H1 (cell line): Measurements from ENCODE around the gene LUZP1. TPM values are rescaled to one million over a fixed set of nuclear protein-coding genes. Genes with fewer than 3 reads are reported as not detected.

Experiments
- CTCF ChIA-PET: fragments of 300-600 bp; sonication (Branson Sonifier 250); formaldehyde crosslinking; loops from one replicate; lab custom pipeline; 2021; ENCODE audit not compliant: partially characterized antibody; lab: Charles Lee
- POLR2A ChIA-PET: fragments of 300-600 bp; sonication (Branson Sonifier 250); formaldehyde crosslinking; loops from one replicate; lab custom pipeline; 2021; ENCODE audit warnings: inconsistent platforms; ENCODE audit not compliant: partially characterized antibody; lab: Charles Lee
- DNase-seq, 2 experiments: peaks; one replicate each; pipeline versions ENCODE4 v3.0.0 to v3.0.0-alpha.2; 2010 to 2022; ENCODE audit warnings: low spot score in 2 of 2, low read depth in 1 of 2, mixed read lengths in 1 of 2
- FAIRE-seq: peaks from 2 replicates; lab custom pipeline; 2011; peaks lifted over from hg19 to GRCh38; lab: Jason Lieb, UNC
- H2AFZ ChIP-seq: 2 replicates; pipeline ENCODE4 v1.8.1; 2012; ENCODE audit warnings: low read length, inconsistent platforms
- H2AK5ac ChIP-seq: 2 replicates; pipeline ENCODE4 v1.6.1; 2013; ENCODE audit warnings: low read depth, low read length
- H2BK120ac ChIP-seq: replicated peaks from 2 replicates; pipeline ENCODE3; 2013; ENCODE audit warnings: low read depth, low read length, inconsistent platforms
- H2BK12ac ChIP-seq: 2 replicates; pipeline ENCODE4 v1.6.1; 2013; ENCODE audit warnings: low read depth, low read length
- H2BK15ac ChIP-seq: 2 replicates; pipeline ENCODE4 v1.6.1; 2013; ENCODE audit warnings: low read length
- H2BK20ac ChIP-seq: 2 replicates; pipeline ENCODE4 v1.6.1; 2013; ENCODE audit warnings: low read length
- H2BK5ac ChIP-seq: 2 replicates; pipeline ENCODE4 v1.6.1; 2013; ENCODE audit warnings: low read depth, low read length
- H3K14ac ChIP-seq: 2 replicates; pipeline ENCODE4 v1.6.1; 2013; ENCODE audit warnings: inconsistent platforms; ENCODE audit not compliant: insufficient read length
- H3K18ac ChIP-seq: 2 replicates; pipeline ENCODE4 v1.6.1; 2013; ENCODE audit warnings: low read length; ENCODE audit errors: extremely low read depth
- H3K23ac ChIP-seq: 2 replicates; pipeline ENCODE4 v1.6.1; 2013; ENCODE audit warnings: inconsistent platforms; ENCODE audit not compliant: insufficient read length
- H3K23me2 ChIP-seq: 2 replicates; pipeline ENCODE4 v1.6.1; 2013; ENCODE audit warnings: low read depth, low read length
- H3K27ac ChIP-seq: 2 replicates; pipeline ENCODE4 v1.6.1; 2011; ENCODE audit warnings: low read depth, low read length, inconsistent platforms
- H3K27me3 ChIP-seq, 4 experiments: replicated peaks in 1 of 4; 1 replicate in 1 of 4; 2 replicates in 3 of 4; pipeline versions ENCODE4 v1.6.1 to v1.8.1; 2011 to 2013; ENCODE audit warnings: low read length in 3 of 4, mild to moderate bottlenecking in 3 of 4, inconsistent platforms in 2 of 4, mixed read lengths in 2 of 4, moderate library complexity in 1 of 4; ENCODE audit not compliant: control insufficient read depth in 3 of 4, insufficient read depth in 3 of 4; ENCODE audit errors: extremely low read depth in 1 of 4
- H3K36me3 ChIP-seq, 4 experiments: 2 replicates each; pipeline versions ENCODE4 v1.6.1 to v1.8.1; 2011 to 2013; ENCODE audit warnings: mild to moderate bottlenecking in 4 of 4, low read length in 3 of 4, moderate library complexity in 2 of 4, control low read depth in 1 of 4, inconsistent platforms in 1 of 4; ENCODE audit not compliant: insufficient read depth in 4 of 4, control insufficient read depth in 2 of 4
- H3K4ac ChIP-seq: replicated peaks from 2 replicates; pipeline ENCODE3; 2013; ENCODE audit warnings: low read length, low read depth, mixed read lengths, inconsistent platforms; ENCODE audit not compliant: insufficient read length
- H3K4me1 ChIP-seq, 4 experiments: replicated peaks in 1 of 4; 1 replicate in 1 of 4; 2 replicates in 3 of 4; pipeline versions ENCODE4 v1.6.1 to v1.8.1; 2011 to 2013; ENCODE audit warnings: low read length in 3 of 4, inconsistent platforms in 2 of 4, mixed read lengths in 1 of 4; ENCODE audit not compliant: insufficient read depth in 4 of 4, control insufficient read depth in 3 of 4
- H3K4me2 ChIP-seq, 2 experiments: 2 replicates each; pipeline versions ENCODE4 v1.6.1 to v1.8.1; 2011 to 2013; ENCODE audit warnings: low read depth in 2 of 2, low read length in 2 of 2, control low read depth in 1 of 2, inconsistent platforms in 1 of 2, mild to moderate bottlenecking in 1 of 2; ENCODE audit not compliant: insufficient read depth in 1 of 2
- H3K4me3 ChIP-seq, 4 experiments: fragments of 200-600, 300-600 bp in 1 of 4; sonication (generic), shearing (Covaris generic), sonication (Bioruptor Twin) in 1 of 4; 2 replicates each; pipeline versions ENCODE4 v1.5.1 to v1.8.1; 2011 to 2016; ENCODE audit warnings: low read length in 4 of 4, low read depth in 3 of 4, control low read depth in 2 of 4, inconsistent platforms in 2 of 4, mild to moderate bottlenecking in 2 of 4, mixed read lengths in 1 of 4, moderate library complexity in 1 of 4; ENCODE audit not compliant: insufficient read depth in 2 of 4; ENCODE audit errors: extremely low read depth in 1 of 4
- H3K56ac ChIP-seq: replicated peaks from 2 replicates; pipeline ENCODE3; 2013; ENCODE audit warnings: low read depth, mild to moderate bottlenecking, mixed read lengths, low read length, inconsistent platforms; ENCODE audit not compliant: insufficient read length
- H3K79me1 ChIP-seq: 2 replicates; pipeline ENCODE4 v1.6.1; 2013; ENCODE audit warnings: low read depth, low read length, control low read depth
- H3K79me2 ChIP-seq, 2 experiments: 2 replicates each; pipeline versions ENCODE4 v1.6.1 to v1.8.1; 2012 to 2013; ENCODE audit warnings: low read length in 2 of 2, mild to moderate bottlenecking in 2 of 2, inconsistent platforms in 1 of 2; ENCODE audit not compliant: insufficient read depth in 2 of 2, control insufficient read depth in 1 of 2
- H3K9ac ChIP-seq, 4 experiments: replicated peaks in 1 of 4; 1 replicate in 1 of 4; 2 replicates in 3 of 4; pipeline versions ENCODE4 v1.6.1 to v1.8.1; 2011 to 2013; ENCODE audit warnings: low read depth in 3 of 4, low read length in 3 of 4, control low read depth in 2 of 4, mild to moderate bottlenecking in 2 of 4, moderate library complexity in 2 of 4, inconsistent platforms in 1 of 4; ENCODE audit errors: extremely low read depth in 1 of 4
- H3K9me3 ChIP-seq, 2 experiments: 2 replicates each; pipeline versions ENCODE4 v1.6.1 to v1.8.1; 2012 to 2013; ENCODE audit warnings: mild to moderate bottlenecking in 2 of 2, moderate library complexity in 2 of 2, control low read depth in 1 of 2, inconsistent platforms in 1 of 2, low read depth in 1 of 2, low read length in 1 of 2, mixed read lengths in 1 of 2; ENCODE audit not compliant: insufficient read depth in 2 of 2
- H4K20me1 ChIP-seq, 2 experiments: replicated peaks in 1 of 2; 2 replicates each; pipeline versions ENCODE3 to v1.8.1; 2011 to 2013; ENCODE audit warnings: inconsistent platforms in 2 of 2, low read length in 2 of 2, mild to moderate bottlenecking in 1 of 2; ENCODE audit not compliant: insufficient read depth in 2 of 2, control insufficient read depth in 1 of 2
- H4K5ac ChIP-seq: 2 replicates; pipeline ENCODE4 v1.6.1; 2013; ENCODE audit warnings: low read length, low read depth, mixed read lengths, inconsistent platforms; ENCODE audit not compliant: insufficient read length
- H4K8ac ChIP-seq: 2 replicates; pipeline ENCODE4 v1.8.0; 2013; ENCODE audit warnings: mild to moderate bottlenecking, moderate library complexity, low read length, inconsistent platforms; ENCODE audit not compliant: insufficient read depth; ENCODE audit errors: extremely low read depth
- H4K91ac ChIP-seq: replicated peaks from 2 replicates; pipeline ENCODE3; 2013; ENCODE audit warnings: low read length, mixed read lengths, inconsistent platforms; ENCODE audit not compliant: insufficient read length
- EGR1 ChIP-seq: IDR thresholded peaks from 2 replicates; pipeline ENCODE4 v1.6.1; 2011; ENCODE audit warnings: low read depth, low read length, borderline replicate concordance
- SP4 ChIP-seq: IDR thresholded peaks from 2 replicates; pipeline ENCODE4 v1.6.1; 2012; ENCODE audit warnings: low read length, inconsistent platforms
- WGBS, 2 experiments: shearing (Covaris generic) in 1 of 2; methylation state at CpG; one replicate each; pipeline versions ENCODE4 v1.1.6 to v1.1.7; 2013 to 2015; ENCODE audit warnings: low lambda C conversion rate in 2 of 2, mixed read lengths in 2 of 2, inconsistent platforms in 1 of 2, low coverage in 1 of 2, missing lambda C conversion rate in 1 of 2; ENCODE audit not compliant: insufficient replicate concordance in 2 of 2, insufficient coverage in 1 of 2, insufficient read length in 1 of 2; ENCODE audit errors: extremely low coverage in 1 of 2, missing lambda C conversion rate in 1 of 2; 5-methylcytosine and 5-hydroxymethylcytosine counted together
- polyA plus RNA-seq, 7 experiments: library from polyadenylated mRNA; depleted of rRNA in 3 of 7; stranded (reverse) in 5 of 7; unstranded in 2 of 7; fragments of >200 nt in 5 of 7; fragments of 200-250 nt in 2 of 7; gene quantifications; 1 replicate in 5 of 7; 2 replicates in 1 of 7; 4 replicates in 1 of 7; pipeline versions ENCODE4 v1.2.1 to v1.2.3, GENCODE V29; 2011 to 2013; ENCODE audit warnings: missing spikeins in 2 of 7, mixed read lengths in 2 of 7
- total RNA-seq: library from RNA; stranded (reverse); fragmentation: NEBNext Ultra II Directional; extraction: Animal tissue kit (Norgen Biotek cat#: 25700); gene quantifications from 2 replicates; pipeline ENCODE4 v1.2.1, GENCODE V29; 2021

The LUZP1 gene
- total and polyA plus RNA-seq, 2 of the 8 experiments (the other 6 are each of a cell fraction or from before 2014, with no cell fraction given), result 14.0 to 60.5 TPM

DNA sequence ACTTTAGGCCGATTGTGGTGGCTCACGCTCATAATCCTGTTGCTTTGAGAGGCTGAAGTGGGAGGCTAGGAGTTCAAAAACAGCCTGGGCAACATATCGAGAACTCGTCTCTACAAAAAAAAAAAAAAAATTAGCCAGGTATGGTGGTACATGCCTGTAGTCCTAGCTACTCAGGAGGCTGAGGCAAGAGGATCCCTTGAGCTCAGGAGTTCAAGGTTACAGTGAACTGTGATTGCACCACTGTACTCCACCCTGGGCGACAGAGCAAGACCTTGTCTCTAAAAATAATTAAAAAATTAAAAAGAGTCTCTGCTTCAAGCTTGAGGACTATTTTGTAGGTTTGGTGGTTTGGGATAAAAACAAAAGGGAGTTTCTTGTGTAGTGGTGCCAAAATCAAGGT is 128.1 kb downstream of the LUZP1 start:
- Histone ChIP-seq H2BK20ac (no peak overlapping the region), H2BK15ac (no peak overlapping the region), H3K4me1 (peaks cover 0 to 11% (median 4%) of the 10 kb centered on the region in 4 experiments; a peak in 2 of 7 replicates), H2BK12ac (no peak overlapping the region), H3K27ac (no peak overlapping the region), H4K20me1 (peaks cover 15 to 26% of the 10 kb centered on the region in 2 experiments), H2BK120ac (no peak overlapping the region), H3K4ac (no peak overlapping the region), H3K27me3 (no peaks in the 10 kb centered on the region), H3K23ac (no peak overlapping the region), H4K5ac (no peak overlapping the region), H2BK5ac (no peak overlapping the region), H3K36me3 (peaks cover 0 to 7% (median 3%) of the 10 kb centered on the region in 4 experiments; a peak in 3 of 8 replicates), H3K79me2 (peaks cover 13 to 95% of the 10 kb centered on the region in 2 experiments), H3K9me3 (no peaks in the 10 kb centered on the region), H3K23me2 (no peaks in the 10 kb centered on the region), H4K8ac (no peak overlapping the region), H3K9ac (no peak overlapping the region), H4K91ac (no peak overlapping the region), H3K56ac (no peak overlapping the region), H3K14ac (no peak overlapping the region), H3K4me2 (no peak overlapping the region), H2AK5ac (no peak overlapping the region), H3K18ac (no peak overlapping the region), H3K4me3 (no peak overlapping the region), H2AFZ (no peak overlapping the region), H3K79me1 (no peaks in the 10 kb centered on the region)
- DNase-seq (no peak), FAIRE-seq (no peak)
- ChIA-PET POLR2A (interaction anchor here (0.6 to 0.7 kb wide), 2 partner anchors 15 to 110 kb away, joined by 3 read pairs; no protein-coding TSS in a partner anchor), CTCF (interaction anchor here (0.7 to 2.0 kb wide), 5 partner anchors 61 to 477 kb away, joined by 3 to 6 read pairs (median 4); no protein-coding TSS in a partner anchor)
- WGBS, 2 experiments, result 86% methylated on average over 5 of the region's 5 CpGs; no CpG with 5 or more reads in 1 of the 2 experiments
- no peak for TF ChIP-seq SP4
- no peak for TF ChIP-seq EGR1
